Tibial artery (tissue), 4 donors: ENCODE results near the gene OPCML.

Experiments
- DNase-seq, 2 donors: peaks; one replicate each; pipeline ENCODE4 v3.0.0-alpha.2; 2019
- H3K27ac ChIP-seq, 2 donors: fragments of 200-600 bp; sonication (generic) in 1 of 2; 1 replicate in 1 of 2; 2 replicates in 1 of 2; pipeline ENCODE4 v1.5.1; 2018 to 2019; ENCODE audit warnings: mild to moderate bottlenecking in 1 of 2
- H3K27me3 ChIP-seq, 2 donors: fragments of 200-600 bp; sonication (generic) in 1 of 2; one replicate each; pipeline versions ENCODE4 v1.5.1 to v1.6.0; 2016 to 2019
- H3K36me3 ChIP-seq, 3 donors: fragments of 200-600 bp; sonication (generic) in 2 of 3; one replicate each; pipeline ENCODE4 v1.5.1; 2016 to 2019; ENCODE audit warnings: mild to moderate bottlenecking in 2 of 3
- H3K4me1 ChIP-seq, 4 donors: fragments of 200-600 bp; sonication (generic) in 2 of 4; 1 replicate in 3 of 4; 2 replicates in 1 of 4; pipeline ENCODE4 v1.5.1; 2016 to 2019
- H3K4me3 ChIP-seq, 2 donors: fragments of 200-600 bp; sonication (generic) in 1 of 2; 1 replicate in 1 of 2; 2 replicates in 1 of 2; pipeline ENCODE4 v1.5.1; 2018 to 2019; ENCODE audit warnings: mild to moderate bottlenecking in 2 of 2
- H3K9me3 ChIP-seq, 3 donors: fragments of 200-600 bp; sonication (generic) in 1 of 3; one replicate each; pipeline ENCODE4 v1.5.1; 2016 to 2019
- intact Hi-C: fragments of 100-400 bp; cut with DNase I; formaldehyde crosslinking; loops from one replicate; pipeline ENCODE4 v1.15.0; 2023; ENCODE audit warnings: low total_unique reads
- TF ChIP-seq, protein P1 (sequence below), 2 experiments: fragments of 200-600 bp in 1 of 2; fragments of 450-650 bp in 1 of 2; IDR thresholded peaks; one replicate each; pipeline ENCODE4 v1.5.1; 2017 to 2019; ENCODE audit warnings: antibody characterized with exemption in 2 of 2, mild to moderate bottlenecking in 1 of 2, moderate library complexity in 1 of 2

Gene OPCML

DNA sequence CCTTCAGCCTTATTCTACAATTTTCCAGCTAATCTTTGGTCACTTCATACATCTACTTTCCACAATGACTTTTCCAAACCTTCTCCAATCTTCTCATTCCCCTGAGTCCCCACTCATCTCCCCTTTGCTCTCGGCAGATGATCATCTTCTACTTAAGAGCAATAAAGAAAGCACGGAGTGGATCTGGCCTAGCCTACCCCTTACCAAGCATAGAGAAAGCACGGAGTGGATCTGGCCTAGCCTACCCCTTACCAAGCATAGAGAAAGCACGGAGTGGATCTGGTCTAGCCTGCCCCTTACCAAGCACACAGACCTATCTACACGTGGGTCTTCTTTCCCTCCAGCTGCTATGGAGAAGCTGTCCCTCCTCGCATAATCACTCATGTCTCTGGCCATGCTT is 558.6 kb downstream of the OPCML start:
- no peak for DNase-seq
- Histone ChIP-seq H3K4me3 (no peak overlapping the region), H3K27me3 (no peaks in the 10 kb centered on the region), H3K27ac (no peak overlapping the region), H3K4me1 (no peaks in the 10 kb centered on the region), H3K9me3 (no peaks in the 10 kb centered on the region), H3K36me3 (no peaks in the 10 kb centered on the region)
- intact Hi-C loops = no loop called here
- TF ChIP-seq, protein P1, sequence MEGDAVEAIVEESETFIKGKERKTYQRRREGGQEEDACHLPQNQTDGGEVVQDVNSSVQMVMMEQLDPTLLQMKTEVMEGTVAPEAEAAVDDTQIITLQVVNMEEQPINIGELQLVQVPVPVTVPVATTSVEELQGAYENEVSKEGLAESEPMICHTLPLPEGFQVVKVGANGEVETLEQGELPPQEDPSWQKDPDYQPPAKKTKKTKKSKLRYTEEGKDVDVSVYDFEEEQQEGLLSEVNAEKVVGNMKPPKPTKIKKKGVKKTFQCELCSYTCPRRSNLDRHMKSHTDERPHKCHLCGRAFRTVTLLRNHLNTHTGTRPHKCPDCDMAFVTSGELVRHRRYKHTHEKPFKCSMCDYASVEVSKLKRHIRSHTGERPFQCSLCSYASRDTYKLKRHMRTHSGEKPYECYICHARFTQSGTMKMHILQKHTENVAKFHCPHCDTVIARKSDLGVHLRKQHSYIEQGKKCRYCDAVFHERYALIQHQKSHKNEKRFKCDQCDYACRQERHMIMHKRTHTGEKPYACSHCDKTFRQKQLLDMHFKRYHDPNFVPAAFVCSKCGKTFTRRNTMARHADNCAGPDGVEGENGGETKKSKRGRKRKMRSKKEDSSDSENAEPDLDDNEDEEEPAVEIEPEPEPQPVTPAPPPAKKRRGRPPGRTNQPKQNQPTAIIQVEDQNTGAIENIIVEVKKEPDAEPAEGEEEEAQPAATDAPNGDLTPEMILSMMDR (IDR thresholded peaks at IDR 0.05) = no peak

DNA sequence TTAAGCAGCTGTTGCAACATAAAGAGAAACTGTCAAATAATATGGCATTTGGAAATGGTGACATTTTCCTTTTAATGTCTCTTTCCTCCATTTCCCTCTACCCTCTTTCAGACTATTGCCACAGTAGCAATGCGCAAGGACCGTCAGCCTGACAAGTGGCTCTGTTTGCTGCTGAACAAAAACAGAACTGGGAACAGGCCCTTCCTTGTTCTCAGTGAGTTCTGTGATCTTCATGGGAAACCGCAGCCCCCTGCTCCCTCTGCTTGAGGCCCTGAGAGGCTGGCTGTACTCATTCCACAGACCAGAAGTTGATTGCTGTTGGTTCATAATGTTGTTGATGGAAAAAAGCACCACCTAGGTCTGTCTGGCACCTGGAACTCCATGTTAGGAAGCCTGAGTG is 559.7 kb downstream of the OPCML start:
- H3K9me3 ChIP-seq = no peaks in the 10 kb centered on the region
- H3K36me3 ChIP-seq = no peaks in the 10 kb centered on the region
- TF ChIP-seq, protein P1 (IDR thresholded peaks at IDR 0.05) = no peak
- no peak for DNase-seq
- no peak overlapping the region for H3K4me3 ChIP-seq
- H3K27ac ChIP-seq = no peak overlapping the region
- no peaks in the 10 kb centered on the region for H3K4me1 ChIP-seq
- intact Hi-C loops = no loop called here
- no peaks in the 10 kb centered on the region for H3K27me3 ChIP-seq

DNA sequence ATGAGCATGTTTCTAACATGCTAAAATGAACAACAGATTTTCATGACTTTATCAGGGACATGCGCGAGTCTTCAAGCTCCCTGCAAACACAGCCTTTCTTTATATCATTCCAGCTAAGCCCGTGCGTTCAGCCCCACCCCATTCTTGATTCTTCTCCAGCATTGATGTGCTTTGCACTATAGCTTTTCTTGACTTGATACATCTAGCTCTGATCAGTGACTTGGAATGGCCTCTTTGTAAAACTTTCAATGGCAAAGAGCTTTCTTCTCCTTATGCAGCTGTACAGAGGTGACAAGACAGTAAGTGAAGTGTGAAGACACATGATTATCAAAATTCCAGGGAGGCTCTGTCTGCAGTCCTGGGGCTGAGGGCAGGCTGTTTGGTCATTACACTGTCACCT is 561.0 kb downstream of the OPCML start:
- intact Hi-C loops = no loop called here
- Histone ChIP-seq H3K27ac (no peak overlapping the region), H3K4me1 (no peaks in the 10 kb centered on the region), H3K27me3 (no peaks in the 10 kb centered on the region), H3K9me3 (no peaks in the 10 kb centered on the region), H3K36me3 (no peaks in the 10 kb centered on the region), H3K4me3 (no peak overlapping the region)
- no peak for DNase-seq
- TF ChIP-seq, protein P1 (IDR thresholded peaks at IDR 0.05) = no peak

DNA sequence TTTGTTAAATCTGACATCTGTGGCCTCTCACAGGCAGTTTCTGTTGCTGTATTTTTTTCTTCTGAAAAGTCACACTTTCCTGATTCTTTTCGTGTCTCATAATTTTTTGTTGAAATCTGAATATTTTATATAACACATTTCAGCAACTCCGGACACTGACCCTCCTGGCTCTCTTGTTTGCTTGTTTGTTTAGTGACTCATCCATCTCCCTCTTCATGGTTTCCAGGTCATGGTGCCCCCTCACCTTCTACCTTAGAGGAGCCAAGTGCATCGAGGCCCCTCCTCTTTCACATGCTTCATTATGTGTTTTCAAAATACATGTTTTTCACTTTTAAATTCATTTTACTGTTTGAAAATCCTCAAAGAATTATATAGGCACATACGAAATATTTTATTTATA is 562.4 kb downstream of the OPCML start:
- no peaks in the 10 kb centered on the region for H3K4me1 ChIP-seq
- H3K27ac ChIP-seq = no peak overlapping the region
- TF ChIP-seq, protein P1 (IDR thresholded peaks at IDR 0.05) = no peak
- H3K9me3 ChIP-seq = no peaks in the 10 kb centered on the region
- H3K4me3 ChIP-seq = no peak overlapping the region
- no peaks in the 10 kb centered on the region for H3K27me3 ChIP-seq
- intact Hi-C loops = no loop called here
- H3K36me3 ChIP-seq = no peaks in the 10 kb centered on the region
- no peak for DNase-seq

DNA sequence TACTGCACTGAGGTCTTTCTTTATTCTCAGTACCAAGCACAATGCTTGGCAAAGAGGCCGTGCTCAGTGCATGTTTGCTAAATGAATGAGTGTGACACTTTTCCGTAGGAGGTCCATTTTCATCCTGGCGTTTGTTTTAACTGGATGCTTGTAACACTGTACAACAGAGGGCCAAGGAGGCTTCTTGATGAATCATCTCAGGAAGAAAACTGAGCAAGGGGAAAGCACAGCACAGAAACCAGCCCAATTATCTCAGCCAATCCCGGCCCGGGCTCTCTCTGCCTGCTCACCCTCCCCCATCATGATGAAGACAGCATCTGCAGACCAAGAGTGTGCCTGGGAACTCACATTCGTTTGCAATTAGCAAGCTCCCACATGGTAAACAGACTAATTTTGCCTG is 570.3 kb downstream of the OPCML start:
- H3K9me3 ChIP-seq = no peaks in the 10 kb centered on the region

More for the DNA sequence above, 570.3 kb downstream of the OPCML start:
- no peak overlapping the region for H3K4me3 ChIP-seq
- H3K4me1 ChIP-seq = no peaks in the 10 kb centered on the region
- H3K27ac ChIP-seq = no peak overlapping the region
- DNase-seq = no peak
- H3K36me3 ChIP-seq = no peaks in the 10 kb centered on the region
- H3K27me3 ChIP-seq = no peaks in the 10 kb centered on the region
- intact Hi-C loops = no loop called here
- TF ChIP-seq, protein P1 (IDR thresholded peaks at IDR 0.05) = no peak
